Erythroblast (primary cell): Measurements from ENCODE around the gene TMEM87A.

ENCODE experiments used
- GATA1 ChIP-seq: IDR thresholded peaks from 2 replicates; pipeline ENCODE4 v1.6.1; 2011; ENCODE audit warnings: low read depth, mild to moderate bottlenecking, control low read depth, low read length, moderate library complexity
- POLR2A ChIP-seq: IDR thresholded peaks from 2 replicates; pipeline ENCODE4 v1.6.1; 2011; ENCODE audit warnings: mild to moderate bottlenecking, low read length

DNA sequence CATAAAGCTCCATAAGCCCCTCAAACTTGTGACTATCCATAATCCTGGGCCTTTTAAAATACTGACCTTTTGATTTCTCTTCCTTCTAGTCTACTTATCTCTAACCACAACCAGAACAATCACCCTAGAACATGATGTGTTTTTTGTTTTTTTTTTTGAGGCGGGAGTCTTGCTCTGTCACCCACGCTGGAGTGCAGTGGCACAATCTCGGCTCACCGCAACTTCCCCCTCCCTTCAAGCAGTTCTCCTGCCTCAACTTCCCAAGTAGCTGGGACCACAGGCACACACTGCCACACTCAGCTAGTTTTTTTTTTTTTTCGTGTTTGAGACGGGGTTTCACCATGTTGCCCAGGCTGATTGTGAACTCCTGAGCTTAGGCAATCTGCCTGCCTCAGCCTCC, 90.3 kb downstream of the TMEM87A start:
- TF ChIP-seq POLR2A (no peak), GATA1 (no peak)
